Measurements from ENCODE around the gene ASF1A. TPM values are rescaled to one million over a fixed set of nuclear protein-coding genes. Genes with fewer than 3 reads are reported as not detected.

Gene ASF1A
- total and polyA plus RNA-seq, 2 of the 13 experiments (the other 11 are each of a cell fraction or from before 2014, with no cell fraction given) = 14.5 to 49.9 TPM

- peak; percentile 71; the same call in 1 of the 2 replicates for TF ChIP-seq KLF13 (CRISPR knock-in tag; IDR thresholded peaks at IDR 0.05)
- peak; percentile 42; the same call in 1 of the 2 replicates for TF ChIP-seq SKIL (CRISPR knock-in tag; IDR thresholded peaks at IDR 0.05; ENCODE audit: borderline replicate concordance)
- TF ChIP-seq ZNF558 (CRISPR knock-in tag; IDR thresholded peaks at IDR 0.05; ENCODE audit: borderline replicate concordance) = no peak
- peak; percentile 78 for TF ChIP-seq HINFP (CRISPR knock-in tag; IDR thresholded peaks at IDR 0.05; ENCODE audit: low read depth)
- peak; percentile 95 for TF ChIP-seq ASH2L (IDR thresholded peaks at IDR 0.05; ENCODE audit: insufficient read length, low read depth, low read length)
- no peak for TF ChIP-seq KLF11 (CRISPR knock-in tag; IDR thresholded peaks at IDR 0.05)
- TF ChIP-seq ZNF562 (CRISPR knock-in tag; IDR thresholded peaks at IDR 0.05; ENCODE audit: borderline replicate concordance) = 0 out of 2 replicates have a peak, but pooled peaks have one; percentile 2
- no peak for TF ChIP-seq DNMT3B (CRISPR knock-in tag; conservative IDR thresholded peaks at IDR 0.05)
- TF ChIP-seq DNMT1 (CRISPR knock-in tag; IDR thresholded peaks at IDR 0.05) = 0 out of 2 replicates have a peak, but pooled peaks have one; percentile 83
- peak; percentile 73 for TF ChIP-seq ZFX (CRISPR knock-in tag; IDR thresholded peaks at IDR 0.05; ENCODE audit: low read depth)
- TF ChIP-seq ZNF761 (CRISPR knock-in tag; conservative IDR thresholded peaks at IDR 0.05) = peak; percentile 52; the same call in 1 of the 2 replicates
- TF ChIP-seq PAX8 (CRISPR knock-in tag; IDR thresholded peaks at IDR 0.05; ENCODE audit: borderline replicate concordance) = peak; percentile 39; the same call in 1 of the 2 replicates
- TF ChIP-seq STAT6 (CRISPR knock-in tag; IDR thresholded peaks at IDR 0.05; ENCODE audit: borderline replicate concordance) = peak; percentile 45; the same call in 1 of the 2 replicates
- TF ChIP-seq ZNF891 (CRISPR knock-in tag; IDR thresholded peaks at IDR 0.05) = 0 out of 2 replicates have a peak, but pooled peaks have one; percentile 24
- TF ChIP-seq MYC (CRISPR knock-in tag; IDR thresholded peaks at IDR 0.05; ENCODE audit: borderline replicate concordance) = peak; percentile 18
- TF ChIP-seq TOPORS (CRISPR knock-in tag; IDR thresholded peaks at IDR 0.05) = 0 out of 2 replicates have a peak, but pooled peaks have one; percentile 17
- TF ChIP-seq MTF1 (CRISPR knock-in tag; IDR thresholded peaks at IDR 0.05) = no peak
- no peak for TF ChIP-seq GLMP (CRISPR knock-in tag; IDR thresholded peaks at IDR 0.05; ENCODE audit: borderline replicate concordance)
- no peak; the same call in 1 of the 2 replicates for TF ChIP-seq KDM5A (IDR thresholded peaks at IDR 0.05; ENCODE audit: borderline replicate concordance, low read length)
- 0 out of 2 replicates have a peak, but pooled peaks have one; percentile 4 for TF ChIP-seq NCOA5 (CRISPR knock-in tag; IDR thresholded peaks at IDR 0.05)
- 0 out of 2 replicates have a peak, but pooled peaks have one; percentile 69 for TF ChIP-seq ZNF224 (CRISPR knock-in tag; IDR thresholded peaks at IDR 0.05)
Observed at GRCh38 chr6:118894425-118895260, 691 bp downstream of the ASF1A start (continued).
